HL-60 (cell line): ENCODE results near the gene PLPP3.
A peak's percentile ranks its signal among the peaks of the same experiment; 100 is the strongest.

Experiments
- DNase-seq, 2 experiments: peaks; one replicate each; pipeline ENCODE4 v3.0.0-alpha.2; 2010 to 2020; ENCODE audit warnings: low read depth in 1 of 2, low spot score in 1 of 2
- H3K27ac ChIP-seq: fragments of 250-450 bp; sonication (Bioruptor Pico); replicated peaks from 2 replicates; pipeline ENCODE4 v1.5.1; 2020; ENCODE audit warnings: mild to moderate bottlenecking, moderate library complexity
- H3K27me3 ChIP-seq: fragments of 250-450 bp; sonication (Bioruptor Pico); 2 replicates; pipeline ENCODE4 v1.5.1; 2021; ENCODE audit warnings: mild to moderate bottlenecking, moderate library complexity; ENCODE audit not compliant: insufficient read depth, poor library complexity, severe bottlenecking
- H3K4me3 ChIP-seq: replicated peaks from 2 replicates; pipeline ENCODE4 v1.5.1; 2011; ENCODE audit warnings: mild to moderate bottlenecking, control low read depth, low read length; ENCODE audit not compliant: insufficient read depth
- CTCF ChIP-seq: IDR thresholded peaks from one replicate; pipeline ENCODE4 v1.5.1; 2011; ENCODE audit warnings: low read length, control low read depth, inconsistent platforms; ENCODE audit not compliant: insufficient read depth
- GABPA ChIP-seq: IDR thresholded peaks from 2 replicates; pipeline ENCODE4 v1.6.1; 2012; ENCODE audit warnings: low read depth
- POLR2AphosphoS5 ChIP-seq: IDR thresholded peaks from 2 replicates; pipeline ENCODE4 v1.6.1; 2012; ENCODE audit warnings: low read depth
- SPI1 ChIP-seq: IDR thresholded peaks from 2 replicates; pipeline ENCODE4 v1.6.1; 2012; ENCODE audit warnings: low read depth, mild to moderate bottlenecking, borderline replicate concordance
- TF ChIP-seq, protein P1 (sequence below): IDR thresholded peaks from 2 replicates; pipeline ENCODE4 v1.6.1; 2012; ENCODE audit warnings: low read depth; ENCODE audit not compliant: insufficient replicate concordance

The PLPP3 gene

DNA sequence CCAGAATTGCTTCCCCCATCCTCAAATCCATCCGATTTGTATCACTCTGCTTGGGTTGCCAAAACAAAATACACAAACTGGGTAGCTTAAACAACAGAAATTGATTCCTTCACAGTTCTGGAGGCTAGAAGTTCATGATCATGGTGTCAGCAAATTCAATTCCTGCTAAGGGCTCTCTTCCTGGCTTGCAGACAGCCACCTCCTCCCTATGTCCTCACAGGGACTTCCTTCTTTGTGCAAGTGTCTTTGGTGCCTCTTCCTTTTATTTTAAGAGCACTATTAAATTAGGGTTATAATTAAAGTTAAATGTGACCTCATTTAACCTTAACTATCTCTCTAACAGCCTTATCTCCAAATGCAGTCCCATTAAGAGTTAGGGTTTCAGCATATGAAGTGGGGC is 112.8 kb downstream of the PLPP3 start:
- peak in 1 of 2 experiments; percentile 39 for DNase-seq
- TF ChIP-seq CTCF (no peak), SPI1 (peak; percentile 80; the same call in 1 of the 2 replicates), POLR2AphosphoS5 (no peak)
- Histone ChIP-seq H3K27ac (no peak overlapping the region; the same call in 1 of the 2 replicates), H3K27me3 (no peaks in the 10 kb centered on the region), H3K4me3 (no peak overlapping the region)

DNA sequence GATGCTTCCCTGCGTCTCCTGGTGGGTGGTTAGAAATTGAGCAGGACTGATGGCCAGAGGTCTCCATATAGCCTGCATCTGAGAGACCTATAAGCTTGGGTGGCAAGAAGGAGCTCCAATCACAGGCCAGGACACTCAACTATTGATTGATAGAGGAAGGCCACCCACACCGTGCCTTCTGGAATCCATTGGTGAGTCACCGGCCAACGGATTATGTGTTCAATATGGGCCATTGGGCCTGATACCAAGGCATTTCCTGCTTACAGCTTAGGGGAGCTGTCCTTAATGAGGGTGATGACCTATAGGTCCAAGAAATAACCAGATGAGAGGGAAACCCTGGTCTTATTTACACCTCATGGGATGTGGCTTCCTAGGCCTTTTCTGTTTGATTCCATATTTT is 115.1 kb downstream of the PLPP3 start:
- Histone ChIP-seq H3K4me3 (no peak overlapping the region), H3K27ac (no peak overlapping the region), H3K27me3 (no peaks in the 10 kb centered on the region)
- no peak for TF ChIP-seq SPI1
- no peak for TF ChIP-seq POLR2AphosphoS5
- TF ChIP-seq CTCF, result no peak
- no peak for TF ChIP-seq GABPA
- TF ChIP-seq, protein P1, sequence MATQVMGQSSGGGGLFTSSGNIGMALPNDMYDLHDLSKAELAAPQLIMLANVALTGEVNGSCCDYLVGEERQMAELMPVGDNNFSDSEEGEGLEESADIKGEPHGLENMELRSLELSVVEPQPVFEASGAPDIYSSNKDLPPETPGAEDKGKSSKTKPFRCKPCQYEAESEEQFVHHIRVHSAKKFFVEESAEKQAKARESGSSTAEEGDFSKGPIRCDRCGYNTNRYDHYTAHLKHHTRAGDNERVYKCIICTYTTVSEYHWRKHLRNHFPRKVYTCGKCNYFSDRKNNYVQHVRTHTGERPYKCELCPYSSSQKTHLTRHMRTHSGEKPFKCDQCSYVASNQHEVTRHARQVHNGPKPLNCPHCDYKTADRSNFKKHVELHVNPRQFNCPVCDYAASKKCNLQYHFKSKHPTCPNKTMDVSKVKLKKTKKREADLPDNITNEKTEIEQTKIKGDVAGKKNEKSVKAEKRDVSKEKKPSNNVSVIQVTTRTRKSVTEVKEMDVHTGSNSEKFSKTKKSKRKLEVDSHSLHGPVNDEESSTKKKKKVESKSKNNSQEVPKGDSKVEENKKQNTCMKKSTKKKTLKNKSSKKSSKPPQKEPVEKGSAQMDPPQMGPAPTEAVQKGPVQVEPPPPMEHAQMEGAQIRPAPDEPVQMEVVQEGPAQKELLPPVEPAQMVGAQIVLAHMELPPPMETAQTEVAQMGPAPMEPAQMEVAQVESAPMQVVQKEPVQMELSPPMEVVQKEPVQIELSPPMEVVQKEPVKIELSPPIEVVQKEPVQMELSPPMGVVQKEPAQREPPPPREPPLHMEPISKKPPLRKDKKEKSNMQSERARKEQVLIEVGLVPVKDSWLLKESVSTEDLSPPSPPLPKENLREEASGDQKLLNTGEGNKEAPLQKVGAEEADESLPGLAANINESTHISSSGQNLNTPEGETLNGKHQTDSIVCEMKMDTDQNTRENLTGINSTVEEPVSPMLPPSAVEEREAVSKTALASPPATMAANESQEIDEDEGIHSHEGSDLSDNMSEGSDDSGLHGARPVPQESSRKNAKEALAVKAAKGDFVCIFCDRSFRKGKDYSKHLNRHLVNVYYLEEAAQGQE, result no peak
- DNase-seq, result no peak

GRCh38 chr1:56463376-56463775 is 116.0 kb downstream of the PLPP3 start:
- Histone ChIP-seq H3K4me3 (no peak overlapping the region), H3K27ac (no peak overlapping the region), H3K27me3 (no peaks in the 10 kb centered on the region)
- DNase-seq, result no peak
- TF ChIP-seq SPI1 (no peak), CTCF (no peak), POLR2AphosphoS5 (no peak), GABPA (no peak)
- TF ChIP-seq, protein P1, result no peak

DNA sequence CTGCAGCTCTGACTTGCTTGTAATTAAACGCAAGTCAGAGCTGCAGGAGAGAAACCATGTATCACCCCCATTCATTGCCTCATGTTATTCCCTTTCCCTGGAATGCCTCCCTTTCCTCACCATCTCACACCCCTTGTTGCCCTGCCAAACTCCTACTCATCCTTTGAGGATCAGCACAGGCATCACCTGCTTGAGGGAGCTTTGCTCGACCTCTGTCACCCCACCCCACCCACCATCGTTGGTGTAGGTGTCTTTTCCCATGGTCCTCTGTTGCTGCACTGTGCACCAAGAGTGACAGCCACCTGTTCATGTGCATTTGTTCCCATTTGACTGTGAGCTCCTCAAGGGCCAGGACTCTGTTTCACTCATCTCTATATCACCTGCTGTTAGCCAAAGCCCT is 117.2 kb downstream of the PLPP3 start:
- H3K27ac ChIP-seq, result no peak overlapping the region
- DNase-seq, result no peak
- TF ChIP-seq POLR2AphosphoS5 (no peak), SPI1 (no peak), GABPA (no peak), CTCF (no peak)
- TF ChIP-seq, protein P1, result no peak
- no peak overlapping the region for H3K4me3 ChIP-seq
- no peaks in the 10 kb centered on the region for H3K27me3 ChIP-seq
